ENCODE measurements around the gene GPC1. TPM values are rescaled to one million over a fixed set of nuclear protein-coding genes. Genes with fewer than 3 reads are reported as not detected.

The GPC1 gene
- total RNA-seq, 2 donors from 2014 or later, result 37.8 to 69.7 TPM

GRCh38 chr2:240458044-240458899 is 22.8 kb downstream of the GPC1 start:
- peak overlapping the region; percentile 15 for H3K9ac ChIP-seq (ENCODE audit: extremely low read depth, low read length, poor library complexity, severe bottlenecking)
- no peaks in the 10 kb centered on the region for H3K36me3 ChIP-seq (ENCODE audit: control insufficient read depth, insufficient read depth, low read length)
- Mint-ChIP-seq H3K27ac (peak overlapping the region; percentile 35), H3K4me1 (peaks cover 15% of the 10 kb centered on the region), H3K4me3 (no peak overlapping the region), H3K36me3 (ENCODE audit: low read depth) (peaks cover 5% of the 10 kb centered on the region), H3K9me3 (no peaks in the 10 kb centered on the region), H3K27me3 (ENCODE audit: insufficient read depth) (peaks cover 19% of the 10 kb centered on the region)
- DNase-seq, result no peak
- WGBS, 2 experiments (ENCODE audit: insufficient coverage in 1 of 2, insufficient read length in 1 of 2), result 80 to 91% methylated on average over 6 to 16 of the region's 16 CpGs
- no peak overlapping the region for H3K27ac ChIP-seq (ENCODE audit: low read depth, low read length)
- no peak for TF ChIP-seq CTCF (conservative IDR thresholded peaks at IDR 0.05)
- peaks cover 15% of the 10 kb centered on the region for H3K27me3 ChIP-seq (ENCODE audit: control insufficient read depth, insufficient read depth, low read length, poor library complexity, severe bottlenecking)
- no peaks in the 10 kb centered on the region for H3K9me3 ChIP-seq (ENCODE audit: control insufficient read depth, low read length)
- peaks cover 10% of the 10 kb centered on the region for H3K4me1 ChIP-seq (ENCODE audit: control insufficient read depth, insufficient read depth, low read length)
- H3K4me3 ChIP-seq (ENCODE audit: low read length), result no peak overlapping the region

- no peaks in the 10 kb centered on the region for H3K9me3 ChIP-seq (ENCODE audit: control insufficient read depth, low read length)
- H3K27ac ChIP-seq (ENCODE audit: low read depth, low read length), result peak overlapping the region; percentile 75
- Mint-ChIP-seq H3K9me3 (no peaks in the 10 kb centered on the region), H3K27me3 (ENCODE audit: insufficient read depth) (peaks cover 17% of the 10 kb centered on the region), H3K27ac (no peak overlapping the region), H3K36me3 (ENCODE audit: low read depth) (peaks cover 10% of the 10 kb centered on the region), H3K4me3 (no peak overlapping the region), H3K4me1 (peaks cover 14% of the 10 kb centered on the region)
- DNase-seq, result peak; percentile 46
- no peak overlapping the region for H3K4me3 ChIP-seq (ENCODE audit: low read length)
- H3K9ac ChIP-seq (ENCODE audit: extremely low read depth, low read length, poor library complexity, severe bottlenecking), result no peak overlapping the region
- peaks cover 11% of the 10 kb centered on the region for H3K27me3 ChIP-seq (ENCODE audit: control insufficient read depth, insufficient read depth, low read length, poor library complexity, severe bottlenecking)
- TF ChIP-seq CTCF (conservative IDR thresholded peaks at IDR 0.05), result no peak
- H3K36me3 ChIP-seq (ENCODE audit: control insufficient read depth, insufficient read depth, low read length), result peaks cover 4% of the 10 kb centered on the region
- H3K4me1 ChIP-seq (ENCODE audit: control insufficient read depth, insufficient read depth, low read length), result peaks cover 10% of the 10 kb centered on the region
- 93 to 97% methylated on average over 9 to 18 of the region's 18 CpGs for WGBS, 2 experiments (ENCODE audit: insufficient coverage in 1 of 2, insufficient read length in 1 of 2)
Measured at GRCh38 chr2:240458900-240459391, 23.5 kb downstream of the GPC1 start.

GRCh38 chr2:240459401-240460252 is 24.2 kb downstream of the GPC1 start:
- WGBS, 2 experiments (ENCODE audit: insufficient coverage in 1 of 2, insufficient read length in 1 of 2), result 71 to 89% methylated on average over 14 to 23 of the region's 23 CpGs
- no peak for TF ChIP-seq CTCF (conservative IDR thresholded peaks at IDR 0.05)
- DNase-seq, result peak; percentile 48

More at GRCh38 chr2:240459401-240460252, 24.2 kb downstream of the GPC1 start:
- no peaks in the 10 kb centered on the region for H3K9me3 ChIP-seq (ENCODE audit: control insufficient read depth, low read length)
- Mint-ChIP-seq H3K27me3 (ENCODE audit: insufficient read depth) (peaks cover 11% of the 10 kb centered on the region), H3K4me1 (peaks cover 9% of the 10 kb centered on the region), H3K27ac (no peak overlapping the region), H3K36me3 (ENCODE audit: low read depth) (peaks cover 16% of the 10 kb centered on the region), H3K4me3 (no peak overlapping the region), H3K9me3 (no peaks in the 10 kb centered on the region)
- H3K4me3 ChIP-seq (ENCODE audit: low read length), result no peak overlapping the region
- peaks cover 5% of the 10 kb centered on the region for H3K27me3 ChIP-seq (ENCODE audit: control insufficient read depth, insufficient read depth, low read length, poor library complexity, severe bottlenecking)
- H3K27ac ChIP-seq (ENCODE audit: low read depth, low read length), result peak overlapping the region; percentile 75
- no peak overlapping the region for H3K9ac ChIP-seq (ENCODE audit: extremely low read depth, low read length, poor library complexity, severe bottlenecking)
- peaks cover 4% of the 10 kb centered on the region for H3K36me3 ChIP-seq (ENCODE audit: control insufficient read depth, insufficient read depth, low read length)
- H3K4me1 ChIP-seq (ENCODE audit: control insufficient read depth, insufficient read depth, low read length), result peaks cover 10% of the 10 kb centered on the region

Measured in endodermal cell (in vitro differentiated cells).